H9 (cell line): ENCODE measurements around the gene APOL5. TPM values are rescaled to one million over a fixed set of nuclear protein-coding genes. Genes with fewer than 3 reads are reported as not detected.

Experiments used
- DNase-seq: peaks from one replicate; pipeline ENCODE4 v3.0.0-alpha.2; 2017
- H2AFZ ChIP-seq: one replicate; pipeline ENCODE4 v1.6.1; 2013; ENCODE audit warnings: mild to moderate bottlenecking, low read length, control low read depth, moderate library complexity
- H2AK5ac ChIP-seq: 2 replicates; pipeline ENCODE4 v1.6.1; 2013; ENCODE audit warnings: low read length, control low read depth, mixed read lengths; ENCODE audit not compliant: insufficient read length
- H2BK120ac ChIP-seq: one replicate; pipeline ENCODE4 v1.6.1; 2013; ENCODE audit warnings: low read depth, mild to moderate bottlenecking, low read length, control low read depth, inconsistent platforms; ENCODE audit not compliant: poor library complexity, severe bottlenecking
- H2BK12ac ChIP-seq: 2 replicates; pipeline ENCODE4 v1.6.1; 2013; ENCODE audit warnings: low read length, control low read depth, mixed read lengths, low read depth; ENCODE audit not compliant: insufficient read length
- H2BK15ac ChIP-seq: 2 replicates; pipeline ENCODE4 v1.6.1; 2013; ENCODE audit warnings: low read depth, low read length, control low read depth
- H2BK20ac ChIP-seq: one replicate; pipeline ENCODE4 v1.6.1; 2013; ENCODE audit warnings: low read depth, mild to moderate bottlenecking, low read length, control low read depth, inconsistent platforms; ENCODE audit not compliant: poor library complexity, severe bottlenecking
- H2BK5ac ChIP-seq: 2 replicates; pipeline ENCODE4 v1.6.1; 2013; ENCODE audit warnings: low read length, control low read depth, mixed read lengths; ENCODE audit not compliant: insufficient read length
- H3K14ac ChIP-seq: 2 replicates; pipeline ENCODE4 v1.6.1; 2013; ENCODE audit warnings: low read length, control low read depth; ENCODE audit not compliant: insufficient read depth
- H3K18ac ChIP-seq: 2 replicates; pipeline ENCODE4 v1.6.1; 2013; ENCODE audit warnings: low read depth, mild to moderate bottlenecking, mixed read lengths, low read length, control low read depth; ENCODE audit not compliant: insufficient read length
- H3K23ac ChIP-seq: 2 replicates; pipeline ENCODE4 v1.6.1; 2013; ENCODE audit warnings: low read length, control low read depth, mixed read lengths, low read depth; ENCODE audit not compliant: insufficient read length
- H3K23me2 ChIP-seq: 2 replicates; pipeline ENCODE4 v1.6.1; 2013; ENCODE audit warnings: low read depth, mild to moderate bottlenecking, mixed read lengths, low read length, control low read depth; ENCODE audit not compliant: insufficient read length, poor library complexity, severe bottlenecking
- H3K27ac ChIP-seq: 2 replicates; pipeline ENCODE4 v1.5.1; 2013; ENCODE audit warnings: low read length, control low read depth, mixed read lengths, low read depth; ENCODE audit not compliant: insufficient read length
- H3K27me3 ChIP-seq: 2 replicates; pipeline ENCODE4 v1.6.1; 2013; ENCODE audit warnings: low read length, control low read depth, inconsistent platforms; ENCODE audit not compliant: insufficient read depth
- H3K4ac ChIP-seq: 2 replicates; pipeline ENCODE4 v1.6.1; 2013; ENCODE audit warnings: low read depth, mild to moderate bottlenecking, control low read depth, inconsistent platforms, low read length, moderate library complexity
- H3K4me1 ChIP-seq: 2 replicates; pipeline ENCODE4 v1.6.1; 2013; ENCODE audit warnings: low read length, control low read depth, inconsistent platforms; ENCODE audit not compliant: insufficient read depth
- H3K4me2 ChIP-seq: 2 replicates; pipeline ENCODE4 v1.6.1; 2013; ENCODE audit warnings: low read length, control low read depth, mixed read lengths; ENCODE audit not compliant: insufficient read length, insufficient read depth
- H3K56ac ChIP-seq: 2 replicates; pipeline ENCODE4 v1.6.1; 2013; ENCODE audit warnings: low read depth, mild to moderate bottlenecking, mixed read lengths, low read length, control low read depth; ENCODE audit not compliant: insufficient read length
- H3K79me1 ChIP-seq: 2 replicates; pipeline ENCODE4 v1.6.1; 2013; ENCODE audit warnings: low read depth, mild to moderate bottlenecking, moderate library complexity, low read length, control low read depth, inconsistent platforms; ENCODE audit not compliant: insufficient read depth, poor library complexity, severe bottlenecking
- H3K79me2 ChIP-seq: 2 replicates; pipeline ENCODE4 v1.6.1; 2013; ENCODE audit warnings: low read length, control low read depth, inconsistent platforms; ENCODE audit not compliant: insufficient read depth
- H3K9ac ChIP-seq: 2 replicates; pipeline ENCODE4 v1.6.1; 2013; ENCODE audit warnings: low read length, control low read depth, mixed read lengths; ENCODE audit not compliant: insufficient read length; ENCODE audit errors: extremely low read depth
- H3K9me3 ChIP-seq: one replicate; pipeline ENCODE4 v1.6.1; 2013; ENCODE audit warnings: low read depth, low read length, inconsistent platforms; ENCODE audit not compliant: control insufficient read depth
- H3T11ph ChIP-seq: one replicate; pipeline ENCODE4 v1.6.1; 2013; ENCODE audit warnings: mild to moderate bottlenecking, low read length, control low read depth, inconsistent platforms
- H4K20me1 ChIP-seq: one replicate; pipeline ENCODE4 v1.6.1; 2013; ENCODE audit not compliant: control insufficient read depth, insufficient read length, insufficient read depth
- H4K5ac ChIP-seq: 2 replicates; pipeline ENCODE4 v1.6.1; 2013; ENCODE audit warnings: low read depth, mild to moderate bottlenecking, mixed read lengths, low read length, control low read depth; ENCODE audit not compliant: insufficient read length
- H4K8ac ChIP-seq: replicated peaks from 2 replicates; pipeline ENCODE4 v1.6.1; 2013; ENCODE audit warnings: low read length, control low read depth, mixed read lengths, low read depth; ENCODE audit not compliant: insufficient read length
- H4K91ac ChIP-seq: 2 replicates; pipeline ENCODE4 v1.6.1; 2013; ENCODE audit warnings: low read depth, mild to moderate bottlenecking, moderate library complexity, mixed read lengths, low read length, control low read depth; ENCODE audit not compliant: insufficient read length
- H3K27ac Mint-ChIP-seq, 3 experiments: 2 replicates in 2 of 3; 3 replicates in 1 of 3; pipeline ENCODE4 v1.8.0; 2020 to 2021; ENCODE audit warnings: mixed read lengths in 3 of 3, mild to moderate bottlenecking in 1 of 3, moderate library complexity in 1 of 3
- H3K27me3 Mint-ChIP-seq: 2 replicates; pipeline ENCODE4 v1.8.0; 2021; ENCODE audit warnings: low read depth, mild to moderate bottlenecking, moderate library complexity, mixed read lengths
- H3K36me3 Mint-ChIP-seq, 3 experiments: 2 replicates in 2 of 3; 3 replicates in 1 of 3; pipeline ENCODE4 v1.8.0; 2020 to 2021; ENCODE audit warnings: low read depth in 3 of 3, mixed read lengths in 3 of 3; ENCODE audit not compliant: insufficient read depth in 1 of 3
- H3K4me1 Mint-ChIP-seq, 2 experiments: 2 replicates each; pipeline ENCODE4 v1.8.0; 2020; ENCODE audit warnings: mixed read lengths in 2 of 2
- H3K4me3 Mint-ChIP-seq, 2 experiments: 2 replicates in 1 of 2; 3 replicates in 1 of 2; pipeline ENCODE4 v1.8.0; 2020 to 2021; ENCODE audit warnings: mild to moderate bottlenecking in 2 of 2, mixed read lengths in 2 of 2, moderate library complexity in 1 of 2
- H3K9me3 Mint-ChIP-seq, 2 experiments: 2 replicates in 1 of 2; 3 replicates in 1 of 2; pipeline ENCODE4 v1.8.0; 2020; ENCODE audit warnings: mild to moderate bottlenecking in 2 of 2, mixed read lengths in 2 of 2, moderate library complexity in 1 of 2
- CTCF ChIP-seq: fragments of 200-600 bp; sonication (generic); conservative IDR thresholded peaks from 3 replicates; pipeline ENCODE4 v1.8.0; 2021; ENCODE audit warnings: antibody characterized with exemption, mild to moderate bottlenecking
- WGBS: extraction: QIAGEN DNeasy Blood & Tissue Kit; methylation state at CpG from one replicate; pipeline ENCODE4 v1.1.7; 2013; ENCODE audit warnings: missing lambda C conversion rate, low lambda C conversion rate, mixed read lengths; ENCODE audit not compliant: insufficient read length; ENCODE audit errors: extremely low coverage; 5-methylcytosine and 5-hydroxymethylcytosine counted together
- total RNA-seq: library from RNA; stranded (reverse); gene quantifications from 2 replicates; pipeline ENCODE4 v1.2.1, GENCODE V29; 2021

Gene APOL5
- total RNA-seq, 1 experiment from 2014 or later: not detected

DNA sequence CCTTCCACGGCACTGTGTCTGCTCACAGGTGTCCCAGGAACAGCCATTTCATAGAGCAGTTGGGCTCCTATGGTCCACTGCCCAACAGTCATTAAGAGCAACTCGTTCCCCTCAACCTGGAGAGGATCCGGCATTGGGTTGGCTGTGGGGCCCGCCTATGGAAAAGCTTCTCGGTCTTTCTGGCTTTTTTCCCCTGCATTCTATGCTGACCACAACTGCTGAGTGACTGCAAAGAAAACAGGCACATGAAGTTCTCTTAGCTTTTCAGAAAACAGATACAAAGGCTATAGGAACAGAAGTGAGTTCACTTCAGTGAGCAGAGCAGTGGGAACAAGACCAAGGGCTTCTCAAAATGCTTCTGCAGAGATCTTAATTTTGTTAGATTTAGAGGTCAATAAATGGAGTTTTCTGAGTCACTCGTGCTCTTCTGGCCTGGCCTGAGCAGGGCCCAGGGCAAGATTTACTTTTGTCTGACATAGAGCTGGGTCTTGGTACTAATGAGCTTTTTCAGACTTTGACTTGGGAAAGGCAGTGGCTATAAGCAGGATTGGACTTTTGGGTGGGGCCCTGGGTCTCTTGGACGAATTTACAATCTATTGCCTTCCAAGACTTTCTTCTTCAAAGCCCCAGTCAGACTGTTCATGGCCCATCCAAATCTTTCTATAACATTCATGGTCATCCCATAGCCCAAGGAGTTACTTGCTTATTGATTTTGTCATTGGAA, 13.6 kb upstream of the APOL5 start:
- H4K8ac ChIP-seq: no peak overlapping the region
- H3K4me1 Mint-ChIP-seq: no peaks in the 10 kb centered on the region
- H3K4me3 Mint-ChIP-seq: no peak overlapping the region
- H3K27me3 Mint-ChIP-seq: peaks cover 4% of the 10 kb centered on the region
- no peak overlapping the region for H2BK120ac ChIP-seq
- H3K4me1 ChIP-seq: no peaks in the 10 kb centered on the region
- H2BK20ac ChIP-seq: no peak overlapping the region
- no peak overlapping the region for H3K23ac ChIP-seq
- no peak overlapping the region for H2BK15ac ChIP-seq
- TF ChIP-seq CTCF: no peak
- no peak overlapping the region for H2AK5ac ChIP-seq
- no peaks in the 10 kb centered on the region for H3K79me1 ChIP-seq
- H2BK12ac ChIP-seq: no peak overlapping the region
- no peak overlapping the region for H3T11ph ChIP-seq
- H3K14ac ChIP-seq: no peak overlapping the region
- no peaks in the 10 kb centered on the region; a peak in 1 of 5 replicates for H3K9me3 Mint-ChIP-seq
- H4K20me1 ChIP-seq: no peaks in the 10 kb centered on the region
- H3K18ac ChIP-seq: no peak overlapping the region
- H2AFZ ChIP-seq: no peak overlapping the region
- no peak overlapping the region for H3K27ac ChIP-seq
- H3K9me3 ChIP-seq: no peaks in the 10 kb centered on the region
- H3K4me2 ChIP-seq: no peak overlapping the region
- no peaks in the 10 kb centered on the region for H3K79me2 ChIP-seq
- no CpG with 5 or more reads among the region's 7 CpGs for WGBS
- no peaks in the 10 kb centered on the region for H3K27me3 ChIP-seq
- H3K23me2 ChIP-seq: no peaks in the 10 kb centered on the region
- DNase-seq: no peak
- H3K4ac ChIP-seq: no peak overlapping the region
- no peak overlapping the region for H2BK5ac ChIP-seq
- H3K36me3 Mint-ChIP-seq: no peaks in the 10 kb centered on the region
- no peak overlapping the region for H3K27ac Mint-ChIP-seq
- H4K5ac ChIP-seq: no peak overlapping the region
- H4K91ac ChIP-seq: no peak overlapping the region
- H3K9ac ChIP-seq: no peak overlapping the region
- H3K56ac ChIP-seq: no peak overlapping the region
